ENCODE data around the gene C19orf25. TPM values are rescaled to one million over a fixed set of nuclear protein-coding genes. Genes with fewer than 3 reads are reported as not detected.

Gene C19orf25
- total and polyA plus RNA-seq, 9 of the 15 experiments (the other 6 are each of a cell fraction or from before 2014, with no cell fraction given): 0.79 to 96.0 (median 36.1) TPM

DNA sequence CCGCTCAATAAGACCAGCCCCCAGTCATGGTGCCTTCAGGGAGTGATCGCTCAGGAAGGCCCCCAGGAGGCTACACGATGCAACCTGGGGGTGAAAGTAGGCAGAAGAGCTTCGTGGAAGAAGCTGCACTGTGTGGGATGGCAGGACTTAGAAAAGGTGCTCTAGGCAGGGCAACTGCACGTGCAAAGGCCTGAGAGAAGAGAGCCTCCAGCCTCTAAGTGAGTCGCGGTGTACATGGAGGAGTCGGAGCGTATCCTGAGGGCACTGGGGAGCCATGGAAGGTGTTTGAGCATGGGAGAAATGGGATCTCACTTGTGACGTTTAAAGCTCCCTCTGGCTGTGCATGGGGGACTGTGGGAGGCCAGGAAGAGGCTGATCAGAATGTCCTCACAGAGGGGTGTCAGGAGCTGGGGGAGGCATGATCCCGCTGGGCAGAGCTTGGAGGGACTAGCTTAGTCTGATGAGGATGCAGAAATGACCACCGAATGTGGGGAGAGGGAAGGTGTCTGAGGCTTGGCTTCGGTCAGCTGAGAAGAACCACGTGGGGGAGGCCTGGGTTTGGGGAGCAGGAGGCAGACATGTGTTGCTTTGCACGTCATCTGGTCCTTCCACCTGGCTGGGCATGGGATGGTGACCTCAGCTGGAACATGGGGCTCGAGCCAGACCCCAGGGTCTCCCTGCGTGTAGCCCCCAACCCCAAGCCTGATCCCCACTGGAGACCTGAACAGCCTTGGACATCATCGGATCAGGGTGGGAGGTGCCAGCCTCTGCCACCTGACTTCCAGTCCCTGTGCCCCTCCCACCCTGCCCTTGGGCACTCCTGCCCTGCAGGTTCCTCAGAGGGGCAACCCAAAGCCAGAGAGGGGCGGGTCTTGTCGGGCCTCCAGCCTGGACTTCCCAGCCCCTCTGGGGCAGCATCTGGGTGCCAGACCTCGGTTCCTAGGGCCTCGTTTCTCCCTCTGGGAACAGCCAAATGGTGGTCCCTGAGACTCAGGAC lies 28.0 kb downstream of the C19orf25 start (continued):
- TF ChIP-seq, protein P1, sequence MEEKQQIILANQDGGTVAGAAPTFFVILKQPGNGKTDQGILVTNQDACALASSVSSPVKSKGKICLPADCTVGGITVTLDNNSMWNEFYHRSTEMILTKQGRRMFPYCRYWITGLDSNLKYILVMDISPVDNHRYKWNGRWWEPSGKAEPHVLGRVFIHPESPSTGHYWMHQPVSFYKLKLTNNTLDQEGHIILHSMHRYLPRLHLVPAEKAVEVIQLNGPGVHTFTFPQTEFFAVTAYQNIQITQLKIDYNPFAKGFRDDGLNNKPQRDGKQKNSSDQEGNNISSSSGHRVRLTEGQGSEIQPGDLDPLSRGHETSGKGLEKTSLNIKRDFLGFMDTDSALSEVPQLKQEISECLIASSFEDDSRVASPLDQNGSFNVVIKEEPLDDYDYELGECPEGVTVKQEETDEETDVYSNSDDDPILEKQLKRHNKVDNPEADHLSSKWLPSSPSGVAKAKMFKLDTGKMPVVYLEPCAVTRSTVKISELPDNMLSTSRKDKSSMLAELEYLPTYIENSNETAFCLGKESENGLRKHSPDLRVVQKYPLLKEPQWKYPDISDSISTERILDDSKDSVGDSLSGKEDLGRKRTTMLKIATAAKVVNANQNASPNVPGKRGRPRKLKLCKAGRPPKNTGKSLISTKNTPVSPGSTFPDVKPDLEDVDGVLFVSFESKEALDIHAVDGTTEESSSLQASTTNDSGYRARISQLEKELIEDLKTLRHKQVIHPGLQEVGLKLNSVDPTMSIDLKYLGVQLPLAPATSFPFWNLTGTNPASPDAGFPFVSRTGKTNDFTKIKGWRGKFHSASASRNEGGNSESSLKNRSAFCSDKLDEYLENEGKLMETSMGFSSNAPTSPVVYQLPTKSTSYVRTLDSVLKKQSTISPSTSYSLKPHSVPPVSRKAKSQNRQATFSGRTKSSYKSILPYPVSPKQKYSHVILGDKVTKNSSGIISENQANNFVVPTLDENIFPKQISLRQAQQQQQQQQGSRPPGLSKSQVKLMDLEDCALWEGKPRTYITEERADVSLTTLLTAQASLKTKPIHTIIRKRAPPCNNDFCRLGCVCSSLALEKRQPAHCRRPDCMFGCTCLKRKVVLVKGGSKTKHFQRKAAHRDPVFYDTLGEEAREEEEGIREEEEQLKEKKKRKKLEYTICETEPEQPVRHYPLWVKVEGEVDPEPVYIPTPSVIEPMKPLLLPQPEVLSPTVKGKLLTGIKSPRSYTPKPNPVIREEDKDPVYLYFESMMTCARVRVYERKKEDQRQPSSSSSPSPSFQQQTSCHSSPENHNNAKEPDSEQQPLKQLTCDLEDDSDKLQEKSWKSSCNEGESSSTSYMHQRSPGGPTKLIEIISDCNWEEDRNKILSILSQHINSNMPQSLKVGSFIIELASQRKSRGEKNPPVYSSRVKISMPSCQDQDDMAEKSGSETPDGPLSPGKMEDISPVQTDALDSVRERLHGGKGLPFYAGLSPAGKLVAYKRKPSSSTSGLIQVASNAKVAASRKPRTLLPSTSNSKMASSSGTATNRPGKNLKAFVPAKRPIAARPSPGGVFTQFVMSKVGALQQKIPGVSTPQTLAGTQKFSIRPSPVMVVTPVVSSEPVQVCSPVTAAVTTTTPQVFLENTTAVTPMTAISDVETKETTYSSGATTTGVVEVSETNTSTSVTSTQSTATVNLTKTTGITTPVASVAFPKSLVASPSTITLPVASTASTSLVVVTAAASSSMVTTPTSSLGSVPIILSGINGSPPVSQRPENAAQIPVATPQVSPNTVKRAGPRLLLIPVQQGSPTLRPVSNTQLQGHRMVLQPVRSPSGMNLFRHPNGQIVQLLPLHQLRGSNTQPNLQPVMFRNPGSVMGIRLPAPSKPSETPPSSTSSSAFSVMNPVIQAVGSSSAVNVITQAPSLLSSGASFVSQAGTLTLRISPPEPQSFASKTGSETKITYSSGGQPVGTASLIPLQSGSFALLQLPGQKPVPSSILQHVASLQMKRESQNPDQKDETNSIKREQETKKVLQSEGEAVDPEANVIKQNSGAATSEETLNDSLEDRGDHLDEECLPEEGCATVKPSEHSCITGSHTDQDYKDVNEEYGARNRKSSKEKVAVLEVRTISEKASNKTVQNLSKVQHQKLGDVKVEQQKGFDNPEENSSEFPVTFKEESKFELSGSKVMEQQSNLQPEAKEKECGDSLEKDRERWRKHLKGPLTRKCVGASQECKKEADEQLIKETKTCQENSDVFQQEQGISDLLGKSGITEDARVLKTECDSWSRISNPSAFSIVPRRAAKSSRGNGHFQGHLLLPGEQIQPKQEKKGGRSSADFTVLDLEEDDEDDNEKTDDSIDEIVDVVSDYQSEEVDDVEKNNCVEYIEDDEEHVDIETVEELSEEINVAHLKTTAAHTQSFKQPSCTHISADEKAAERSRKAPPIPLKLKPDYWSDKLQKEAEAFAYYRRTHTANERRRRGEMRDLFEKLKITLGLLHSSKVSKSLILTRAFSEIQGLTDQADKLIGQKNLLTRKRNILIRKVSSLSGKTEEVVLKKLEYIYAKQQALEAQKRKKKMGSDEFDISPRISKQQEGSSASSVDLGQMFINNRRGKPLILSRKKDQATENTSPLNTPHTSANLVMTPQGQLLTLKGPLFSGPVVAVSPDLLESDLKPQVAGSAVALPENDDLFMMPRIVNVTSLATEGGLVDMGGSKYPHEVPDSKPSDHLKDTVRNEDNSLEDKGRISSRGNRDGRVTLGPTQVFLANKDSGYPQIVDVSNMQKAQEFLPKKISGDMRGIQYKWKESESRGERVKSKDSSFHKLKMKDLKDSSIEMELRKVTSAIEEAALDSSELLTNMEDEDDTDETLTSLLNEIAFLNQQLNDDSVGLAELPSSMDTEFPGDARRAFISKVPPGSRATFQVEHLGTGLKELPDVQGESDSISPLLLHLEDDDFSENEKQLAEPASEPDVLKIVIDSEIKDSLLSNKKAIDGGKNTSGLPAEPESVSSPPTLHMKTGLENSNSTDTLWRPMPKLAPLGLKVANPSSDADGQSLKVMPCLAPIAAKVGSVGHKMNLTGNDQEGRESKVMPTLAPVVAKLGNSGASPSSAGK (IDR thresholded peaks at IDR 0.05): no peak
- TF ChIP-seq PCBP1 (IDR thresholded peaks at IDR 0.05; ENCODE audit: low read depth, low read length, poor library complexity, severe bottlenecking) (no peak), E2F6 (IDR thresholded peaks at IDR 0.05; ENCODE audit: borderline replicate concordance in 1 of 2, extremely low read depth in 1 of 2, insufficient read depth in 1 of 2, insufficient read length in 1 of 2, low read depth in 1 of 2, low read length in 1 of 2, poor library complexity in 1 of 2, severe bottlenecking in 1 of 2) (peak in 1 of 2 experiments; percentile 17), BCOR (IDR thresholded peaks at IDR 0.05) (peak; percentile 89), FIP1L1 (IDR thresholded peaks at IDR 0.05; ENCODE audit: low read depth, low read length, poor library complexity, severe bottlenecking) (no peak), USF1 (CRISPR knock-in tag; IDR thresholded peaks at IDR 0.05) (peak; percentile 59)

Data from K562 (cell line).